CD4-positive, alpha-beta T cell (primary cell): ENCODE results near the gene CABP1. TPM values are rescaled to one million over a fixed set of nuclear protein-coding genes. Genes with fewer than 3 reads are reported as not detected.

ENCODE experiments used
- ATAC-seq: fragments of 200-7000 bp; cut with Tn5 transposase; one replicate; pipeline ENCODE4 v1.10.0; 2022; ENCODE audit warnings: mild to moderate bottlenecking; ENCODE audit not compliant: poor library complexity
- CTCF ChIA-PET: fragments of 350-600 bp; sonication (Branson Sonifier 250); formaldehyde crosslinking; loops from one replicate; lab custom pipeline; 2021; ENCODE audit warnings: antibody characterized with exemption, inconsistent platforms; lab: Charles Lee
- POLR2A ChIA-PET: fragments of 350-600 bp; sonication (Branson Sonifier 250); formaldehyde crosslinking; loops from one replicate; lab custom pipeline; 2021; ENCODE audit warnings: antibody characterized with exemption, inconsistent platforms; lab: Charles Lee
- DNase-seq, 14 experiments: peaks; one replicate each; pipeline ENCODE4 v3.0.0-alpha.2; 2013 to 2020; ENCODE audit warnings: mixed read lengths in 2 of 14
- H3K27ac ChIP-seq, 2 donors: one replicate each; pipeline versions ENCODE4 v1.5.1 to v1.7.0; 2013; ENCODE audit warnings: low read length in 2 of 2, low read depth in 1 of 2, mild to moderate bottlenecking in 1 of 2
- H3K27me3 ChIP-seq, 2 experiments: 1 replicate in 1 of 2; 2 replicates in 1 of 2; pipeline versions ENCODE4 v1.6.1 to v1.7.0; 2013; ENCODE audit warnings: low read length in 2 of 2, control low read depth in 1 of 2, mild to moderate bottlenecking in 1 of 2, moderate library complexity in 1 of 2; ENCODE audit not compliant: insufficient read depth in 2 of 2, control insufficient read depth in 1 of 2
- H3K36me3 ChIP-seq: one replicate; pipeline ENCODE4 v1.6.1; 2013; ENCODE audit warnings: low read length, control low read depth; ENCODE audit not compliant: insufficient read depth
- H3K4me1 ChIP-seq: one replicate; pipeline ENCODE4 v1.6.1; 2013; ENCODE audit warnings: low read length, control low read depth; ENCODE audit not compliant: insufficient read depth
- H3K4me3 ChIP-seq: one replicate; pipeline ENCODE4 v1.5.1; 2013; ENCODE audit warnings: mild to moderate bottlenecking, low read length, moderate library complexity
- H3K9me3 ChIP-seq, 2 experiments: 1 replicate in 1 of 2; 2 replicates in 1 of 2; pipeline versions ENCODE4 v1.6.1 to v1.7.0; 2013; ENCODE audit warnings: low read length in 2 of 2, mild to moderate bottlenecking in 2 of 2, control low read depth in 1 of 2, moderate library complexity in 1 of 2; ENCODE audit not compliant: control insufficient read depth in 1 of 2, insufficient read depth in 1 of 2
- H3K27ac Mint-ChIP-seq: one replicate; pipeline ENCODE4 v1.8.0; 2020; ENCODE audit warnings: mixed read lengths
- H3K27me3 Mint-ChIP-seq: one replicate; pipeline ENCODE4 v1.8.0; 2021; ENCODE audit warnings: mixed read lengths
- H3K36me3 Mint-ChIP-seq: one replicate; pipeline ENCODE4 v1.8.0; 2021; ENCODE audit warnings: low read depth, mixed read lengths
- H3K4me1 Mint-ChIP-seq: one replicate; pipeline ENCODE4 v1.8.0; 2021; ENCODE audit warnings: low read depth, mixed read lengths
- H3K4me3 Mint-ChIP-seq: one replicate; pipeline ENCODE4 v1.8.0; 2020; ENCODE audit warnings: mild to moderate bottlenecking, mixed read lengths
- H3K9me3 Mint-ChIP-seq: one replicate; pipeline ENCODE4 v1.8.0; 2020; ENCODE audit warnings: mixed read lengths
- intact Hi-C, 2 experiments: fragments of 100-400 bp; cut with DNase I in 1 of 2; cut with micrococcal nuclease in 1 of 2; formaldehyde crosslinking; loops; one replicate each; pipeline versions ENCODE4 v1.15.1 to v1.9.0; 2023 to 2025; cut with DNase I, micrococcal nuclease
- total RNA-seq, 174 experiments: library from RNA in 2 of 174; stranded (reverse) in 2 of 174; gene quantifications; one replicate each; pipeline ENCODE4 v1.2.3 and lab custom pipeline; 2021 to 2026
- TF ChIP-seq, protein P1 (sequence below): fragments of 200-600 bp; IDR thresholded peaks from one replicate; pipeline ENCODE4 v1.8.0; 2022; ENCODE audit warnings: antibody characterized with exemption, mild to moderate bottlenecking

Gene CABP1
- total RNA-seq, 2 experiments from 2014 or later, result 0.11 TPM; not detected in 1

- Mint-ChIP-seq H3K4me3 (peak overlapping the region; percentile 86), H3K9me3 (no peaks in the 10 kb centered on the region), H3K27ac (peak overlapping the region; percentile 71), H3K27me3 (no peaks in the 10 kb centered on the region), H3K4me1 (peaks cover 46% of the 10 kb centered on the region), H3K36me3 (peaks cover 45% of the 10 kb centered on the region)
- Histone ChIP-seq H3K9me3 (no peaks in the 10 kb centered on the region), H3K27ac (no peak overlapping the region), H3K27me3 (no peaks in the 10 kb centered on the region), H3K4me3 (no peak overlapping the region), H3K36me3 (peaks cover 34% of the 10 kb centered on the region), H3K4me1 (peaks cover 30% of the 10 kb centered on the region)
- peak; percentile 69 for ATAC-seq
- TF ChIP-seq, protein P1, sequence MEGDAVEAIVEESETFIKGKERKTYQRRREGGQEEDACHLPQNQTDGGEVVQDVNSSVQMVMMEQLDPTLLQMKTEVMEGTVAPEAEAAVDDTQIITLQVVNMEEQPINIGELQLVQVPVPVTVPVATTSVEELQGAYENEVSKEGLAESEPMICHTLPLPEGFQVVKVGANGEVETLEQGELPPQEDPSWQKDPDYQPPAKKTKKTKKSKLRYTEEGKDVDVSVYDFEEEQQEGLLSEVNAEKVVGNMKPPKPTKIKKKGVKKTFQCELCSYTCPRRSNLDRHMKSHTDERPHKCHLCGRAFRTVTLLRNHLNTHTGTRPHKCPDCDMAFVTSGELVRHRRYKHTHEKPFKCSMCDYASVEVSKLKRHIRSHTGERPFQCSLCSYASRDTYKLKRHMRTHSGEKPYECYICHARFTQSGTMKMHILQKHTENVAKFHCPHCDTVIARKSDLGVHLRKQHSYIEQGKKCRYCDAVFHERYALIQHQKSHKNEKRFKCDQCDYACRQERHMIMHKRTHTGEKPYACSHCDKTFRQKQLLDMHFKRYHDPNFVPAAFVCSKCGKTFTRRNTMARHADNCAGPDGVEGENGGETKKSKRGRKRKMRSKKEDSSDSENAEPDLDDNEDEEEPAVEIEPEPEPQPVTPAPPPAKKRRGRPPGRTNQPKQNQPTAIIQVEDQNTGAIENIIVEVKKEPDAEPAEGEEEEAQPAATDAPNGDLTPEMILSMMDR, result peak; percentile 92
- ChIA-PET CTCF (interaction anchor here (1.0 to 2.1 kb wide), 3 partner anchors 65 to 258 kb away, joined by 3 to 14 read pairs (median 5); partner anchors contain the start of gene CABP1), POLR2A (no interaction called here)
- intact Hi-C loops, result loop anchor here (1.0 to 10.0 kb wide), 8 partner anchors 28 to 389 kb away; partner anchors contain the start of genes HNF1A (in 1 of the 2), PLA2G1B (in 1 of the 2) and SRSF9 (in 1 of the 2)
- DNase-seq, result peak; percentile 39 to 90 (median 64)
Observed at GRCh38 chr12:120713861-120714482, 73.5 kb downstream of the CABP1 start.

Other genes with a start within 250 kb of the CABP1 start
- gene COX6A1, start 202.5 kb upstream of the CABP1 start, total RNA-seq, result 100 to 1,000 TPM; 112 to 116 TPM
- gene TRIAP1, start 194.2 kb upstream of the CABP1 start, total RNA-seq, result 10 to 100 TPM; 33.0 to 34.3 TPM
- 10 to 100 TPM; 18.6 to 19.4 TPM for gene GATC, start 194.2 kb upstream of the CABP1 start, total RNA-seq
- gene SRSF9, start 170.9 kb upstream of the CABP1 start, total RNA-seq, result 100 to 1,000 TPM; 124 TPM
- gene DYNLL1, start 144.5 kb upstream of the CABP1 start, total RNA-seq, result 10 to 100 TPM; 23.6 to 24.5 TPM
- 1 to 10 TPM; 6.9 to 7.1 TPM for gene COQ5, start 111.5 kb upstream of the CABP1 start, total RNA-seq
- gene RNF10, start 106.3 kb upstream of the CABP1 start, total RNA-seq, result 100 to 1,000 TPM; 441 to 446 TPM
- gene POP5, start 59.2 kb upstream of the CABP1 start, total RNA-seq, result 10 to 100 TPM; 17.9 to 22.0 TPM
- gene MLEC, start 46.5 kb downstream of the CABP1 start, total RNA-seq, result 10 to 100 TPM; 20.7 to 22.1 TPM
- 10 to 100 TPM; 10.7 TPM for gene UNC119B, start 69.8 kb downstream of the CABP1 start, total RNA-seq
- 1 to 10 TPM; 8.9 to 9.2 TPM for gene ACADS, start 85.2 kb downstream of the CABP1 start, total RNA-seq